K562 (cell line): ENCODE measurements around the gene GABBR1. TPM values are rescaled to one million over a fixed set of nuclear protein-coding genes. Genes with fewer than 3 reads are reported as not detected.
A peak's percentile ranks its signal among the peaks of the same experiment; 100 is the strongest.

ENCODE experiments used
- ATAC-seq: fragments of 200-7000 bp; cut with Tn5 transposase; 3 replicates; pipeline ENCODE4 v1.9.1; 2020; ENCODE audit warnings: moderate library complexity
- BruUV-seq: library from RNA; stranded (reverse); fragments of 400-500 nt; replicated peaks from 2 replicates; lab custom pipeline; 2021; lab: Mats Ljungman, UMichigan
- CTCF ChIA-PET: fragments of 300-600 bp; formaldehyde crosslinking; extraction: SDS; loops from one replicate; lab custom pipeline; 2021; ENCODE audit warnings: low intra/inter-chr PET ratio; lab: Yijun Ruan, JAX
- POLR2A ChIA-PET: fragments of 300-600, 350-650 bp; sonication (Branson Sonifier 250); formaldehyde crosslinking; extraction: SDS; loops from one replicate; lab custom pipeline; 2021; ENCODE audit warnings: antibody characterized with exemption, inconsistent platforms; lab: Yijun Ruan, JAX
- DNase-seq, 4 experiments: peaks; one replicate each; pipeline versions ENCODE4 v3.0.0 to v3.0.0-alpha.2; 2011 to 2018; ENCODE audit warnings: low spot score in 3 of 4, mixed read lengths in 3 of 4; ENCODE audit errors: extremely low read depth in 1 of 4
- FAIRE-seq: peaks from 2 replicates; lab custom pipeline; 2011; peaks lifted over from hg19 to GRCh38; lab: Jason Lieb, UNC
- H2AFZ ChIP-seq: 2 replicates; pipeline ENCODE4 v1.6.0; 2011; ENCODE audit warnings: low read depth, low read length, control low read depth, inconsistent platforms
- H3K27ac ChIP-seq: fragments of 200-600 bp; 3 replicates; pipeline ENCODE4 v1.8.0; 2011; ENCODE audit warnings: low read depth, mild to moderate bottlenecking, control low read depth, inconsistent platforms, low read length, moderate library complexity, mixed read lengths; ENCODE audit errors: extremely low read depth
- H3K27me3 ChIP-seq, 2 experiments: fragments of 300-600 bp in 1 of 2; 2 replicates in 1 of 2; 3 replicates in 1 of 2; pipeline versions ENCODE4 v1.6.0 to v1.8.0; 2011; ENCODE audit warnings: inconsistent platforms in 2 of 2, low read length in 2 of 2, mild to moderate bottlenecking in 1 of 2, mixed read lengths in 1 of 2, moderate library complexity in 1 of 2; ENCODE audit not compliant: control insufficient read depth in 2 of 2, insufficient read depth in 2 of 2
- H3K36me3 ChIP-seq: fragments of 300-600 bp; 3 replicates; pipeline ENCODE4 v1.8.0; 2011; ENCODE audit warnings: mild to moderate bottlenecking, low read length, inconsistent platforms; ENCODE audit not compliant: control insufficient read depth, insufficient read depth
- H3K4me1 ChIP-seq, 2 experiments: fragments of 200-600 bp in 1 of 2; replicated peaks in 1 of 2; 2 replicates in 1 of 2; 3 replicates in 1 of 2; pipeline versions ENCODE4 v1.5.1 to v1.8.0; 2011; ENCODE audit warnings: inconsistent platforms in 2 of 2, low read length in 2 of 2, mild to moderate bottlenecking in 1 of 2, mixed read lengths in 1 of 2, moderate library complexity in 1 of 2; ENCODE audit not compliant: control insufficient read depth in 2 of 2, insufficient read depth in 2 of 2
- H3K4me2 ChIP-seq: 2 replicates; pipeline ENCODE4 v1.6.1; 2011; ENCODE audit warnings: low read length, control low read depth, inconsistent platforms, mixed read lengths; ENCODE audit not compliant: insufficient read depth
- H3K4me3 ChIP-seq: fragments of 200-600 bp; sonication (generic), shearing (Covaris generic); 2 replicates; pipeline ENCODE4 v1.5.1; 2016; ENCODE audit warnings: control low read depth, inconsistent platforms
- H3K79me2 ChIP-seq: fragments of 200-600 bp; 3 replicates; pipeline ENCODE4 v1.8.0; 2011; ENCODE audit warnings: low read length, inconsistent platforms; ENCODE audit not compliant: control insufficient read depth, insufficient read depth
- H3K9ac ChIP-seq, 2 experiments: 2 replicates each; pipeline versions ENCODE4 v1.6.0 to v1.6.1; 2011; ENCODE audit warnings: low read depth in 2 of 2, low read length in 2 of 2, control low read depth in 1 of 2, inconsistent platforms in 1 of 2, mild to moderate bottlenecking in 1 of 2, mixed read lengths in 1 of 2; ENCODE audit not compliant: insufficient read depth in 1 of 2
- H3K9me1 ChIP-seq: one replicate; pipeline ENCODE4 v1.6.0; 2011; ENCODE audit warnings: inconsistent platforms, mild to moderate bottlenecking, low read length, moderate library complexity; ENCODE audit not compliant: control insufficient read depth, insufficient read depth
- H3K9me3 ChIP-seq: replicated peaks from 2 replicates; pipeline ENCODE4 v1.5.1; 2011; ENCODE audit warnings: low read depth, low read length, inconsistent platforms; ENCODE audit not compliant: control insufficient read depth, insufficient read depth
- H4K20me1 ChIP-seq: replicated peaks from 2 replicates; pipeline ENCODE4 v1.6.1; 2011; ENCODE audit warnings: low read length, inconsistent platforms, mixed read lengths; ENCODE audit not compliant: control insufficient read depth, insufficient read depth
- EHMT2 ChIP-seq: fragments of 450-650 bp; IDR thresholded peaks from 2 replicates; pipeline ENCODE4 v1.6.1; 2018; ENCODE audit warnings: antibody characterized with exemption
- ETV1 ChIP-seq: fragments of 450-650 bp; conservative IDR thresholded peaks from 2 replicates; pipeline ENCODE4 v1.6.1; 2016; ENCODE audit warnings: missing genetic modification characterization, control low read depth, low read depth, missing compliant biosample characterization
- HOXB6 ChIP-seq: fragments of 250-450 bp; sonication (Bioruptor Pico); IDR thresholded peaks from 2 replicates; pipeline ENCODE4 v1.5.1; 2022; ENCODE audit warnings: mild to moderate bottlenecking, borderline replicate concordance
- PHB2 ChIP-seq: fragments of 450-650 bp; IDR thresholded peaks from 2 replicates; pipeline ENCODE4 v1.6.1; 2017; ENCODE audit warnings: low read depth
- RNF2 ChIP-seq: sonication (generic); IDR thresholded peaks from 2 replicates; pipeline ENCODE4 v1.6.1; 2016
- SIN3A ChIP-seq, 2 experiments: fragments of 150-350 bp in 1 of 2; IDR thresholded peaks; 2 replicates each; pipeline ENCODE4 v1.6.1; 2011 to 2016; ENCODE audit warnings: borderline replicate concordance in 2 of 2, low read depth in 2 of 2, low read length in 2 of 2, mild to moderate bottlenecking in 2 of 2, moderate library complexity in 2 of 2; ENCODE audit not compliant: control insufficient read depth in 1 of 2
- SMAD2 ChIP-seq: fragments of 150-350 bp; IDR thresholded peaks from 2 replicates; pipeline ENCODE4 v1.6.1; 2014; ENCODE audit warnings: low read depth, mild to moderate bottlenecking, low read length
- SPI1 ChIP-seq: IDR thresholded peaks from 2 replicates; pipeline ENCODE4 v1.6.1; 2011; ENCODE audit warnings: low read depth, low read length, control low read depth, borderline replicate concordance
- SRSF3 ChIP-seq: fragments of 200-400 bp; formaldehyde crosslinking; IDR thresholded peaks from 2 replicates; pipeline ENCODE4 v1.6.1; 2016; ENCODE audit warnings: mild to moderate bottlenecking, low read length, moderate library complexity; ENCODE audit not compliant: insufficient read depth
- ZFP36 ChIP-seq: fragments of 150-350 bp; IDR thresholded peaks from 2 replicates; pipeline ENCODE4 v1.6.1; 2018; ENCODE audit warnings: low read length, low read depth; ENCODE audit not compliant: partially characterized antibody
- ZNF511 ChIP-seq: sonication (generic); formaldehyde crosslinking; IDR thresholded peaks from 2 replicates; pipeline ENCODE4 v1.8.0; 2022; ENCODE audit warnings: mild to moderate bottlenecking, missing genetic modification reagents
- ZNF57 ChIP-seq: fragments of 450-650 bp; formaldehyde crosslinking; IDR thresholded peaks from 2 replicates; pipeline ENCODE4 v1.4.0; 2020; ENCODE audit warnings: mild to moderate bottlenecking, moderate library complexity
- ZNF695 ChIP-seq: fragments of 450-650 bp; formaldehyde crosslinking; IDR thresholded peaks from 2 replicates; pipeline ENCODE4 v1.4.0; 2020; ENCODE audit warnings: mild to moderate bottlenecking, moderate library complexity
- WGBS: fragments of 100-300 bp; shearing (Covaris generic); methylation state at CpG from one replicate; pipeline ENCODE4 v1.1.6; 2016; ENCODE audit warnings: low coverage, mixed read lengths; ENCODE audit not compliant: insufficient coverage; ENCODE audit errors: missing lambda C conversion rate; 5-methylcytosine and 5-hydroxymethylcytosine counted together
- in situ Hi-C: fragments of 300-500 bp; cut with MboI; formaldehyde crosslinking; loops from 4 replicates; pipeline ENCODE4 v1.15.0; 2018; ENCODE audit warnings: inconsistent platforms, mixed read lengths
- intact Hi-C: fragments of 100-400 bp; cut with micrococcal nuclease; formaldehyde crosslinking; loops from 2 replicates; pipeline ENCODE4 v1.14.2; 2022
- polyA plus RNA-seq, 8 experiments: library from polyadenylated mRNA; depleted of rRNA in 4 of 8; stranded (reverse) in 5 of 8; unstranded in 3 of 8; fragments of >200 nt; fragmentation: Nextera tagmentation in 2 of 8; fragmentation: Illumina TruSeq in 1 of 8; extraction: Ambion mirVana in 2 of 8; extraction: Trizol in 1 of 8; gene quantifications; 2 replicates each; pipeline versions ENCODE4 v1.2.1 to v1.2.3, GENCODE V29; 2011 to 2014; ENCODE audit warnings: inconsistent platforms in 1 of 8, missing spikeins in 1 of 8
- total RNA-seq, 7 experiments: library from RNA; depleted of rRNA in 6 of 7; stranded (reverse); fragments of >200 nt in 6 of 7; fragmentation: Illumina TruSeq in 2 of 7; extraction: Trizol in 2 of 7; gene quantifications; 2 replicates each; pipeline versions ENCODE4 v1.2.1 to v1.2.3, GENCODE V29; 2011 to 2021; ENCODE audit warnings: low replicate concordance in 1 of 7
- TF ChIP-seq, protein P1 (sequence below), 3 experiments: fragments of 200-800 bp in 1 of 3; sonication (Bioruptor generic) in 1 of 3; sonication (generic) in 1 of 3; formaldehyde crosslinking in 1 of 3; IDR thresholded peaks; 2 replicates each; pipeline versions ENCODE4 v1.6.1 to v1.8.0; 2016 to 2022; ENCODE audit warnings: mild to moderate bottlenecking in 2 of 3, missing compliant biosample characterization in 2 of 3, missing genetic modification characterization in 2 of 3, missing genetic modification reagents in 1 of 3
- TF ChIP-seq, protein P2 (sequence below): IDR thresholded peaks from 2 replicates; pipeline ENCODE4 v1.6.1; 2016; ENCODE audit warnings: missing genetic modification characterization, missing compliant biosample characterization
- TF ChIP-seq, protein P3 (sequence below): sonication (generic); IDR thresholded peaks from 2 replicates; pipeline ENCODE4 v1.6.1; 2016
- TF ChIP-seq, protein P4 (sequence below): IDR thresholded peaks from 2 replicates; pipeline ENCODE4 v1.6.1; 2014; ENCODE audit warnings: antibody characterized with exemption

The GABBR1 gene
- total and polyA plus RNA-seq, 9 of the 15 experiments (the other 6 are each of a cell fraction or from before 2014, with no cell fraction given) = 2.2 to 48.3 (median 20.8) TPM

DNA sequence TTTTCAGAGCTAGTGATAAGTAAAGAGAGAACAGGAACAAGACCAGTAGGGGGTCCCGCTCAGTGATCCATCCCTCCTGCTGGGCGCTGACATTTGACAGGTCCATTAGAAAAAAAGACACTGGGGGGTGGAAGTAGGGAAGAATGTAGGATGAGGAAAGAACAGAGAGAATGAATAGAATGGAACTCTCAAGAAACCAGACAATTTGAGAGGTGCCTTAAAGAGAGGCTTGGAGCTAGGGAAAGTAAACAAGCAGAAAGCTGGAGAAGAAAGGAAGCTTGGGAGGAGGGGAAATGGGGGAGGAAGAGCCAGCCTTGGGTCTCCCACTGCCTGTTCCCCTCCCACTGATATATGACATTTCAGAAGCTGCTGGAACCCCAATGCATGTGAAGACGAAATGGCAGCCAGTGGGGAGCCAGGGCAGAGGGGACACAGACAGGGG, 8.4 kb downstream of the GABBR1 start:
- Histone ChIP-seq H2AFZ (no peak overlapping the region), H3K27ac (0 out of 3 replicates have a peak overlapping the region, but pooled peaks have one; percentile 1), H3K4me3 (no peak overlapping the region), H3K9ac (peak overlapping the region in 1 of 2 experiments; percentile 62; a peak in 1 of 4 replicates), H3K79me2 (peaks cover 42% of the 10 kb centered on the region), H4K20me1 (no peaks in the 10 kb centered on the region), H3K9me1 (no peaks in the 10 kb centered on the region), H3K36me3 (peaks cover 52% of the 10 kb centered on the region), H3K4me1 (peaks cover 37% of the 10 kb centered on the region in 2 experiments), H3K9me3 (no peaks in the 10 kb centered on the region), H3K4me2 (peak overlapping the region; percentile 24; the same call in 1 of the 2 replicates), H3K27me3 (no peaks in the 10 kb centered on the region)
- DNase-seq = peak in 2 of 4 experiments; percentile 34 to 38
- 19% methylated on average over 3 of the region's 3 CpGs for WGBS
- ChIA-PET POLR2A (interaction anchor here (0.7 to 1.0 kb wide), 4 partner anchors 8 to 699 kb away, joined by 3 to 4 read pairs (median 3); partner anchors contain the start of gene GABBR1), CTCF (no interaction called here)
- no TSS peak for BruUV-seq
- in situ Hi-C loops (no loop called here), intact Hi-C loops (no loop called here)
- ATAC-seq = no peak
- FAIRE-seq = peak; percentile 63
- TF ChIP-seq, protein P1, sequence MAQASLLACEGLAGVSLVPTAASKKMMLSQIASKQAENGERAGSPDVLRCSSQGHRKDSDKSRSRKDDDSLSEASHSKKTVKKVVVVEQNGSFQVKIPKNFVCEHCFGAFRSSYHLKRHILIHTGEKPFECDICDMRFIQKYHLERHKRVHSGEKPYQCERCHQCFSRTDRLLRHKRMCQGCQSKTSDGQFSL (CRISPR knock-in tag; IDR thresholded peaks at IDR 0.05) = no peak
- TF ChIP-seq, protein P1 (tag; IDR thresholded peaks at IDR 0.05) = no peak
- no peak for TF ChIP-seq SMAD2
- TF ChIP-seq HOXB6 = no peak
- no peak for TF ChIP-seq SPI1
- no peak for TF ChIP-seq RNF2
- TF ChIP-seq, protein P2, sequence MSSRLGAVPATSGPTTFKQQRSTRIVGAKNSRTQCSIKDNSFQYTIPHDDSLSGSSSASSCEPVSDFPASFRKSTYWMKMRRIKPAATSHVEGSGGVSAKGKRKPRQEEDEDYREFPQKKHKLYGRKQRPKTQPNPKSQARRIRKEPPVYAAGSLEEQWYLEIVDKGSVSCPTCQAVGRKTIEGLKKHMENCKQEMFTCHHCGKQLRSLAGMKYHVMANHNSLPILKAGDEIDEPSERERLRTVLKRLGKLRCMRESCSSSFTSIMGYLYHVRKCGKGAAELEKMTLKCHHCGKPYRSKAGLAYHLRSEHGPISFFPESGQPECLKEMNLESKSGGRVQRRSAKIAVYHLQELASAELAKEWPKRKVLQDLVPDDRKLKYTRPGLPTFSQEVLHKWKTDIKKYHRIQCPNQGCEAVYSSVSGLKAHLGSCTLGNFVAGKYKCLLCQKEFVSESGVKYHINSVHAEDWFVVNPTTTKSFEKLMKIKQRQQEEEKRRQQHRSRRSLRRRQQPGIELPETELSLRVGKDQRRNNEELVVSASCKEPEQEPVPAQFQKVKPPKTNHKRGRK (tag) = no peak
- TF ChIP-seq EHMT2 = no peak
- TF ChIP-seq, protein P3, sequence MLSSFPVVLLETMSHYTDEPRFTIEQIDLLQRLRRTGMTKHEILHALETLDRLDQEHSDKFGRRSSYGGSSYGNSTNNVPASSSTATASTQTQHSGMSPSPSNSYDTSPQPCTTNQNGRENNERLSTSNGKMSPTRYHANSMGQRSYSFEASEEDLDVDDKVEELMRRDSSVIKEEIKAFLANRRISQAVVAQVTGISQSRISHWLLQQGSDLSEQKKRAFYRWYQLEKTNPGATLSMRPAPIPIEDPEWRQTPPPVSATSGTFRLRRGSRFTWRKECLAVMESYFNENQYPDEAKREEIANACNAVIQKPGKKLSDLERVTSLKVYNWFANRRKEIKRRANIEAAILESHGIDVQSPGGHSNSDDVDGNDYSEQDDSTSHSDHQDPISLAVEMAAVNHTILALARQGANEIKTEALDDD = no peak
- no peak for TF ChIP-seq ETV1 (tag)
- TF ChIP-seq ZNF511 (CRISPR knock-in tag) = no peak
- no peak for TF ChIP-seq PHB2
- no peak for TF ChIP-seq ZNF57 (CRISPR knock-in tag)
- no peak for TF ChIP-seq SIN3A (IDR thresholded peaks at IDR 0.05; ENCODE audit: borderline replicate concordance in 2 of 2, control insufficient read depth in 1 of 2, low read depth in 2 of 2, low read length in 2 of 2)
- TF ChIP-seq, protein P4, sequence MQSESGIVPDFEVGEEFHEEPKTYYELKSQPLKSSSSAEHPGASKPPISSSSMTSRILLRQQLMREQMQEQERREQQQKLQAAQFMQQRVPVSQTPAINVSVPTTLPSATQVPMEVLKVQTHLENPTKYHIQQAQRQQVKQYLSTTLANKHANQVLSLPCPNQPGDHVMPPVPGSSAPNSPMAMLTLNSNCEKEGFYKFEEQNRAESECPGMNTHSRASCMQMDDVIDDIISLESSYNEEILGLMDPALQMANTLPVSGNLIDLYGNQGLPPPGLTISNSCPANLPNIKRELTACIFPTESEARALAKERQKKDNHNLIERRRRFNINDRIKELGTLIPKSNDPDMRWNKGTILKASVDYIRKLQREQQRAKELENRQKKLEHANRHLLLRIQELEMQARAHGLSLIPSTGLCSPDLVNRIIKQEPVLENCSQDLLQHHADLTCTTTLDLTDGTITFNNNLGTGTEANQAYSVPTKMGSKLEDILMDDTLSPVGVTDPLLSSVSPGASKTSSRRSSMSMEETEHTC = no peak
- TF ChIP-seq ZNF695 (CRISPR knock-in tag) = no peak
- no peak for TF ChIP-seq ZFP36
- no peak for TF ChIP-seq SRSF3
